ENCODE measurements around the gene GAREM2. TPM values are rescaled to one million over a fixed set of nuclear protein-coding genes. Genes with fewer than 3 reads are reported as not detected.

Gene GAREM2
- total RNA-seq, 4 donors from 2014 or later: 1.0 to 3.3 (median 2.0) TPM

DNA sequence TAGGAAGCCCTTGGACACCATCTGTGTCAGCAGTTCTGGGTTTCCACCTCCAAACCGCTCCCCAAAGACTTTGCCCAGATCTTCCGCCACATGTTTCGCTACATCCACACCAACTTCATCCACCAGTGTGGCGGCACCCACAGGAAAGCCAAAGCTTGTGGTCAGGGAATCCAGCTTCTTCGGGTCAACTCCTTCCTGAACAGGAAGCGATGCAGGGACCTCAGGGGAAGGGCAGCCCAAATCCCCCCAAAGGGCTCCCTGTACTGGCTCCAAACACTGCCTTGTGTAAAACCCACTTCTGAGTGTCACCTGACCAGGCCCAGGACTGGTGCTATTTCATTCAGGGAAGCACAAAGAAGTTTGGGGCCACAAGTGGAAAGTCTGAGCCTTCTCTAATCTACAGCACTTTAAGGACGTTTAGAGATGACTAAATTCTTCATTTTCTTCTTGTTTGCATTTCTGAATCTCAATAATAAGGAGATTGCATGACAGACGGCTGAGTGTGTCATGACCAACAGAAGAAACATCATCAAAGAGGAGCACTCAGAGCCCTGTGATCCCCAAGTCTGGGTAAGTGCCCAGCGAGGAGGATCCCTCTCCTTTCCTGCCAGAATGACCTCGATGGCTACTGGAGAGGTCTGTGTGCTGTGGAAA lies 20.8 kb downstream of the GAREM2 start:
- ATAC-seq (ENCODE audit: low FRiP score): no peak
- no peak for DNase-seq (ENCODE audit: low spot score)
- TF ChIP-seq, protein P1, sequence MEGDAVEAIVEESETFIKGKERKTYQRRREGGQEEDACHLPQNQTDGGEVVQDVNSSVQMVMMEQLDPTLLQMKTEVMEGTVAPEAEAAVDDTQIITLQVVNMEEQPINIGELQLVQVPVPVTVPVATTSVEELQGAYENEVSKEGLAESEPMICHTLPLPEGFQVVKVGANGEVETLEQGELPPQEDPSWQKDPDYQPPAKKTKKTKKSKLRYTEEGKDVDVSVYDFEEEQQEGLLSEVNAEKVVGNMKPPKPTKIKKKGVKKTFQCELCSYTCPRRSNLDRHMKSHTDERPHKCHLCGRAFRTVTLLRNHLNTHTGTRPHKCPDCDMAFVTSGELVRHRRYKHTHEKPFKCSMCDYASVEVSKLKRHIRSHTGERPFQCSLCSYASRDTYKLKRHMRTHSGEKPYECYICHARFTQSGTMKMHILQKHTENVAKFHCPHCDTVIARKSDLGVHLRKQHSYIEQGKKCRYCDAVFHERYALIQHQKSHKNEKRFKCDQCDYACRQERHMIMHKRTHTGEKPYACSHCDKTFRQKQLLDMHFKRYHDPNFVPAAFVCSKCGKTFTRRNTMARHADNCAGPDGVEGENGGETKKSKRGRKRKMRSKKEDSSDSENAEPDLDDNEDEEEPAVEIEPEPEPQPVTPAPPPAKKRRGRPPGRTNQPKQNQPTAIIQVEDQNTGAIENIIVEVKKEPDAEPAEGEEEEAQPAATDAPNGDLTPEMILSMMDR (IDR thresholded peaks at IDR 0.05): no peak

DNA sequence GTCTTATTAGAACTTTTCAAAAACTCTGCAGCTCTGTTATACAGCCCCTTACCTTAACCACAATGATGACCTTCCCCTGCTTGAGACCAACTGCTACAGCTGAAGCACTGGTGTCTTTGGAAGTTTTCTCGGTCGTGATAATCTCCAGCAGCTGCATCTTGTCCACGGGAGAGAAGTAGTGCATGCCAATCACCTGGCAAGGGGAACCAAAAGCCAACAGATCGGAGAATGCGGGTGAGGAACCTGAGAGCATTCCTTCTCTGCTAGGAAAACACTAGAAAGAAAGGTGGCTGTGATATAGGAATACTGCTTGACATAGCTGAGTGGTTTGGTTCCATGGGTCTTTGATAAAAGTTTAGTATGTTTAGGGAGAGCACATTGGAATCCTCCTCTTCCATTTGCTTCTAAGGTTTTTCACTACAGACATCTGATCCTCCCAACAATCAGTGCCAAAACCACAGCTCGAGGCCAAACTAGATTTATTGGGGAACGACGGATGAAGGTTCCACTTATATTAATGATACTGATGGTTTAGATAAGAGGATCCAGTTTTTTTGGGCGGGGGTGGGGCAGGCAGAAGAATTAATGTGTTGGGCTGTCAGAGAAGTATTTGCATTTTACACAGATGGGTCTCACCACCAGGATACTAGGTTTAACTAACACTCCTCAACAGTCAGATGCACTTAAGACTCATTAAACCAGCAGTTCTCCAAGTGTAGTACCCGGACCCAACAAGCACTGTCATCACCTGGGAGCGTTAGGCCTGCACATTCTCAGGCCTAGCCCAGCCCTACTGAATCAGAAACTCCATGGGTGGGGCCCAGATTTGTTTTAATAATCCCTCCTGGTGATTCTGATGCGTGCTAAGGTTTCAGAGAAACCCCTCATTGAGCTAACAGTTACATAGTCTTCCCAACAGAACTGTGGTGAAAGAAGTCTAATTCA lies 22.4 kb downstream of the GAREM2 start:
- TF ChIP-seq, protein P1 (IDR thresholded peaks at IDR 0.05): no peak
- ATAC-seq (ENCODE audit: low FRiP score) (no peak), DNase-seq (ENCODE audit: low spot score) (no peak)

DNA sequence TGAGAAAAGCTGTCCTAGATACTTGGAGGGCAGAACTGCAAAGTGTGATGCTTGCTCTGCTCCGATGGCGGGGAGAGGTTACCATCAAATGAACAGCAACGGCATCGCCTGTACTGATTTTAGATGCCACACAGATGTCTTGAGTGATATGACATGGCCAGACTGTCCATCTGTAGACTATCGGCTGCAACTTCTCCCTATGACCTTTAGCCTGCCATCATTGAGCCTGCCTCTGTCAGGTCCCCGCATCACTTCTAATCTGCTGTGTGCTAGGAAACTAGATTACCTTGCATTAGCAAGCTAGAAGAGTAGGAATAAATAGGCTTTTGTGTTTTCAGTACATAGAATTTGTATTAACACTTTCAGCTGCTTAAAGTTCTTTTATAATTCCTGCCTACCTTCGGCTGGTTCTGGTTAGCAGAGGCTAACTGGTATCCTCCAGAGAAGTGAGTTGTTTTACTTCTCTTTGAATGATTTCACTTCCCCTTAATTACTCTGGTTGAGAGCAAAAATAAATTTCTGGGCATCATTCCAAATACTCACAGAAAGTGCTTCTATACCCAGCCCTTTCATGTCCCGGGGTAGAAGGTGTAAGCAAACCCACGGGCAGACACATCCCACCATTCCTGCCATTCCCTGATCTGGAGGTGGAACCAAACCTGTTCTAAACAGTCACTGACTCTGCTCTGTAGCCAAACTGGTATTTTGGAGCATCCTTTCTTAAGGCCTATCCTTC lies 24.0 kb downstream of the GAREM2 start:
- DNase-seq (ENCODE audit: low spot score): no peak
- TF ChIP-seq, protein P1 (IDR thresholded peaks at IDR 0.05): no peak
- no peak for ATAC-seq (ENCODE audit: low FRiP score)

DNA sequence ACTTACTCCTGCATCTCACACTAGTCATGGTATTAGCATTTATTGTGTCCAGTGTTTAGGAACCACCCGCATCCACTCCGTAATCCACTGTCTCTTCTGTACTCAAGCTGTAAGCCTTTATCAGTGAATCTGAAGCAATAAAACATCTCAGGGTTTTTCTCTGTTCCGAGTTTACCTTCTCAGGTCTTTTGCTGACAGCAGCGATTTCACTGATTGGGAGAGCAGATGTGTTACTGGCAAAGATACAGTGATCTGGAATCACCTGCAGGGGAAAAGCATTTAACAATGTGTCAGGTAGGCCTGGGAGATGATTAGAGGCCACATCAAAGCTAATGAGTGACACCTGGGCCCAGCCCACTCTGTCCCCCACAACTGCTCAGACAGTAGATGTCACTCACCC lies 24.6 kb downstream of the GAREM2 start:
- ATAC-seq (ENCODE audit: low FRiP score) (no peak), DNase-seq (ENCODE audit: low spot score) (no peak)
- TF ChIP-seq, protein P1 (IDR thresholded peaks at IDR 0.05): no peak

DNA sequence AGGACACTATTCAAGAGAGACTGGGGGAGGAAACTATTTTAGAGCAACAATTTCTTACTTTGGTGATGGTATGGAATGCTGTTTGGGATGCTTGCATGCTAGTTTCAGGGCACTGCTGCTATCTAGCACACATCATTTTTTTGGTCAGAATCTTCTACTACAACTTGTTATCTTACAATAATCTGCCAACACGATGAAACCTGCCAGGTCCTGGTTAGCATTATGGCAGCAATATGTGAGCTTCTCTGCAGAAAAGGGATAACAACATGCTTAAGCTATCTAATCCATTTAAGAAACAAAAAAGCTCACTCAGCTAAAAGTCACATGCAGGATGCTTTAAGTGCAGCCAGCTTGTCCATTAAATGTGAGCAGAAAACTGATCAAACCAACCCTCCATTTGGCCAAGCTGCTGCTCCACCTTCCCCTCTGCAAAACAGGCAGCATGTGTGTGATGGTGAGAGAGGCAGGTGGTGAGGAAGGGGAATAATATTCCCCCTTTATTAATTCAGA lies 30.1 kb downstream of the GAREM2 start:
- ATAC-seq (ENCODE audit: low FRiP score): no peak
- TF ChIP-seq, protein P1 (IDR thresholded peaks at IDR 0.05): no peak
- no peak for DNase-seq (ENCODE audit: low spot score)

DNA sequence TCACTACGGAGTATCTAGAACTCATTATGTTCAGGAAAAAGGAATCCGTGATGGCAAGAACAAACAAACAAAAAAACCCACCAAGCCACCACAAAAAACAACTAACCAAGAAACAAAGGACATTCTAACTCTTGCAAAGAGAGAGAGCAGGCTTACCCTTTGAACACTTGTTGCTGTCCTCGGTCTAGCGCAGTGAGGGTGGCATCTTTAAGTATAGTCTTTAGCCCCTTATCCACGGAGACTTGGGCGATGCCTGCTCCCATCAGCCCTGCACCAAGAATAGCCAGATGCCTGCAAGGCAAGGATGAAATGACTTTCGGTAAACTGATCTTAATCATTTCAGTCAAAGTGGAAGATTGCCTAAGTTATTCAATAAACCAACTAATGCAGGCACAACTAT lies 31.0 kb downstream of the GAREM2 start:
- no peak for ATAC-seq (ENCODE audit: low FRiP score)
- TF ChIP-seq, protein P1 (IDR thresholded peaks at IDR 0.05): no peak
- no peak for DNase-seq (ENCODE audit: low spot score)
